HepG2 (cell line): Measurements from ENCODE around the gene CDKN1C.

Experiments
- CCAR2 ChIP-seq: fragments of 200-400 bp; formaldehyde crosslinking; optimal IDR thresholded peaks from 2 replicates; pipeline ENCODE3; 2018; ENCODE audit warnings: low read depth, mild to moderate bottlenecking, low read length, moderate library complexity
- MAX ChIP-seq: IDR thresholded peaks from 2 replicates; pipeline ENCODE4 v1.6.1; 2012; ENCODE audit warnings: inconsistent platforms
- POLR2A ChIP-seq, 2 experiments: IDR thresholded peaks; 2 replicates each; pipeline ENCODE4 v1.6.1; 2011; ENCODE audit warnings: low read depth in 2 of 2, low read length in 2 of 2, mild to moderate bottlenecking in 1 of 2, moderate library complexity in 1 of 2; ENCODE audit not compliant: insufficient read depth in 1 of 2
- SP1 ChIP-seq, 2 experiments: fragments of 450-650 bp in 1 of 2; sonication (generic) in 1 of 2; formaldehyde crosslinking in 1 of 2; IDR thresholded peaks; 2 replicates each; pipeline versions ENCODE4 v1.4.0 to v1.6.1; 2016 to 2020; ENCODE audit warnings: missing genetic modification reagents in 1 of 2
- ZNF7 ChIP-seq: IDR thresholded peaks from 2 replicates; pipeline ENCODE4 v1.6.1; 2016; ENCODE audit warnings: missing biosample characterization, missing genetic modification reagents
- ZNF775 ChIP-seq: sonication (generic); formaldehyde crosslinking; IDR thresholded peaks from 2 replicates; pipeline ENCODE4 v1.4.0; 2020; ENCODE audit warnings: missing genetic modification reagents, mild to moderate bottlenecking, moderate library complexity, borderline replicate concordance

- TF ChIP-seq POLR2A (IDR thresholded peaks at IDR 0.05; ENCODE audit: insufficient read depth in 1 of 2, low read depth in 2 of 2, low read length in 2 of 2) (no peak), ZNF775 (CRISPR knock-in tag) (no peak), CCAR2 (no peak), MAX (no peak), ZNF7 (CRISPR knock-in tag) (no peak), SP1 (IDR thresholded peaks at IDR 0.05) (no peak), SP1 (CRISPR knock-in tag; IDR thresholded peaks at IDR 0.05) (no peak)
These were observed 16.4 kb downstream of the CDKN1C start for GRCh38 chr11:2869134-2869526.
